ENCODE results near the gene FAM222A. TPM values are rescaled to one million over a fixed set of nuclear protein-coding genes. Genes with fewer than 3 reads are reported as not detected.

Gene FAM222A
- total RNA-seq, 1 donor from 2014 or later: 7.9 TPM

- TF ChIP-seq CTCF (conservative IDR thresholded peaks at IDR 0.05): no peak
- peak; percentile 56 for DNase-seq (ENCODE audit: extremely low spot score, unreplicated experiment)
- Mint-ChIP-seq H3K4me3 (no peak overlapping the region), H3K4me1 (ENCODE audit: unreplicated experiment) (peaks cover 4% of the 10 kb centered on the region), H3K9me3 (peaks cover 4% of the 10 kb centered on the region), H3K27me3 (no peaks in the 10 kb centered on the region), H3K27ac (no peak overlapping the region), H3K36me3 (no peaks in the 10 kb centered on the region)
Measured at GRCh38 chr12:109760031-109760929, 46.7 kb downstream of the FAM222A start.

- Mint-ChIP-seq H3K9me3 (peaks cover 4% of the 10 kb centered on the region), H3K27ac (no peak overlapping the region), H3K4me1 (ENCODE audit: unreplicated experiment) (peaks cover 4% of the 10 kb centered on the region), H3K4me3 (no peak overlapping the region), H3K27me3 (no peaks in the 10 kb centered on the region), H3K36me3 (no peaks in the 10 kb centered on the region)
- TF ChIP-seq CTCF (conservative IDR thresholded peaks at IDR 0.05): no peak
- peak; percentile 52 for DNase-seq (ENCODE audit: extremely low spot score, unreplicated experiment)
Measured at GRCh38 chr12:109760930-109761921, 47.6 kb downstream of the FAM222A start.

DNA sequence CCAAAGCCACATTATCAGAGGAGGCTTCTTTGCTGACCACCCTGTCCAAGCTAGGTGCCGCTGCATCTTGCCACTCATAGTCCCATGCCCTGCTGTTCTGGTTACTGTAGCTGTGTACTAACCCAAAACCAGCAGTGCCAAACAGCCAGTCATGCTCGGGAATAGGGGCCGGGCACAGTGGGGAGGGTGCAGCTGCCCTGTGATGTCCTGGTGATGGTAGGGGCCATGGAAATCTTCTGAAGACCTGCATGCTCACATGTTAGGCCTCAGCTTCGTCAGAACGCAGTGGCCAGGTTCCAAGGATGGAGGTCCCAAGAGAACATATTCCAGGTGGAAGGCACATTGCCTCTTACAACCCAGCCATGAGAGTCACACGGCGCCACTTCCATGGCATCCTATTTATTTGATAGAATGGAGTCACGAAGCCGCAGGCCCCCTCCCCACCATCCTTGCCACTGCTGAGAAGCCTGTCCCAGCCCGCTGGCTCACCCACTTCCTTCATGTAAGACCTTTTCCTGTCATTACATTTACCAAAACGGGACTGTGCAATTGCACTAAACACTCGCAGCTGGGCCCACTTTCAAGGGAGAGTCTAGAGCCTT is 48.5 kb downstream of the FAM222A start:
- Mint-ChIP-seq H3K27ac (no peak overlapping the region), H3K4me1 (ENCODE audit: unreplicated experiment) (peaks cover 4% of the 10 kb centered on the region)
- peak; percentile 45 for DNase-seq (ENCODE audit: extremely low spot score, unreplicated experiment)

GRCh38 chr12:109762673-109763191 is 49.1 kb downstream of the FAM222A start:
- no peaks in the 10 kb centered on the region for H3K36me3 Mint-ChIP-seq
- no peak overlapping the region for H3K27ac Mint-ChIP-seq
- no peak for TF ChIP-seq CTCF (conservative IDR thresholded peaks at IDR 0.05)
- H3K4me3 Mint-ChIP-seq: no peak overlapping the region
- H3K4me1 Mint-ChIP-seq (ENCODE audit: unreplicated experiment): peaks cover 4% of the 10 kb centered on the region
- H3K9me3 Mint-ChIP-seq: no peaks in the 10 kb centered on the region
- no peaks in the 10 kb centered on the region for H3K27me3 Mint-ChIP-seq
- peak; percentile 58 for DNase-seq (ENCODE audit: extremely low spot score, unreplicated experiment)

More for the DNA sequence above, 48.5 kb downstream of the FAM222A start:
- Mint-ChIP-seq H3K36me3 (no peaks in the 10 kb centered on the region), H3K27me3 (no peaks in the 10 kb centered on the region), H3K9me3 (peaks cover under 1% of the 10 kb centered on the region), H3K4me3 (no peak overlapping the region)
- no peak for TF ChIP-seq CTCF (conservative IDR thresholded peaks at IDR 0.05)

Data from type B pancreatic cell (in vitro differentiated cells).